GM13976 (cell line): ENCODE results near the gene HOXB3.

Source experiments
- DNase-seq: peaks from one replicate; pipeline ENCODE4 v3.0.0; 2012; ENCODE audit warnings: low spot score
- CTCF ChIP-seq: IDR thresholded peaks from 2 replicates; pipeline ENCODE4 v1.5.1; 2012; ENCODE audit warnings: borderline replicate concordance, mild to moderate bottlenecking; ENCODE audit not compliant: insufficient read depth; ENCODE audit errors: extremely low read depth, missing control alignments, control extremely low read depth
- in situ Hi-C: fragments of 300-500 bp; cut with MboI; formaldehyde crosslinking; loops from one replicate; pipeline ENCODE4 v1.12.0; 2022; ENCODE audit warnings: low sequenced_read_pairs, mixed read lengths, inconsistent platforms; ENCODE audit not compliant: unreplicated experiment

The HOXB3 gene

GRCh38 chr17:48615963-48616716, 26.1 kb upstream of the HOXB3 start:
- in situ Hi-C loops: no loop called here
- TF ChIP-seq CTCF: no peak
- DNase-seq: no peak

GRCh38 chr17:48615047-48615962, 25.3 kb upstream of the HOXB3 start, which contains the start of gene HOXB8:
TSS of gene HOXB8 (minus strand) at chr17:48615292. CDS start at chr17:48614704, 588 bp downstream.
- TF ChIP-seq CTCF: no peak
- no peak for DNase-seq
- in situ Hi-C loops: no loop called here

- no peak for TF ChIP-seq CTCF
- DNase-seq: no peak
- in situ Hi-C loops: no loop called here
Measured at GRCh38 chr17:48613862-48614694, 24.0 kb upstream of the HOXB3 start.

GRCh38 chr17:48612854-48613691, 23.0 kb upstream of the HOXB3 start:
- peak; percentile 76 for DNase-seq
- no peak for TF ChIP-seq CTCF
- in situ Hi-C loops: no loop called here

GRCh38 chr17:48612456-48612853, 22.4 kb upstream of the HOXB3 start:
- DNase-seq: no peak
- in situ Hi-C loops: no loop called here
- TF ChIP-seq CTCF: no peak
